ENCODE results near the gene CBY3.
"Not testable (repeated sequence)": the region's sequence is repeated elsewhere in the genome, so short reads cannot be mapped to it uniquely, and the experiment has no call there.

The CBY3 gene

GRCh38 chr5:179678223-179679013 lies 2.4 kb downstream of the CBY3 start:
- peak; percentile 92 for FAIRE-seq
- DNase-seq (ENCODE audit: extremely low spot score, insufficient read length, low read depth): peak; percentile 91

- FAIRE-seq: peak; percentile 69
- peak; percentile 29 for DNase-seq (ENCODE audit: extremely low spot score, insufficient read length, low read depth)
Measured at GRCh38 chr5:179668391-179668790, 12.4 kb downstream of the CBY3 start.

- not testable (repeated sequence) for FAIRE-seq; DNase-seq (ENCODE audit: extremely low spot score, insufficient read length, low read depth)
Measured at GRCh38 chr5:179661647-179662046, 19.2 kb downstream of the CBY3 start.

- DNase-seq (ENCODE audit: extremely low spot score, insufficient read length, low read depth); FAIRE-seq: not testable (repeated sequence)
Measured at GRCh38 chr5:179658179-179658856, 22.5 kb downstream of the CBY3 start.

- peak; percentile 89 for FAIRE-seq
Measured at GRCh38 chr5:179657302-179658178, 23.3 kb downstream of the CBY3 start.

GRCh38 chr5:179653135-179653534 lies 27.7 kb downstream of the CBY3 start:
- not testable (repeated sequence) for DNase-seq (ENCODE audit: extremely low spot score, insufficient read length, low read depth); FAIRE-seq

More at GRCh38 chr5:179657302-179658178, 23.3 kb downstream of the CBY3 start:
- not testable (repeated sequence) for DNase-seq (ENCODE audit: extremely low spot score, insufficient read length, low read depth)

GRCh38 chr5:179650245-179650644 lies 30.6 kb downstream of the CBY3 start:
- not testable (repeated sequence) for DNase-seq (ENCODE audit: extremely low spot score, insufficient read length, low read depth); FAIRE-seq

- DNase-seq (ENCODE audit: extremely low spot score, insufficient read length, low read depth); FAIRE-seq: not testable (repeated sequence)
Measured at GRCh38 chr5:179649166-179649703, 31.6 kb downstream of the CBY3 start.

- FAIRE-seq: no peak
- no peak for DNase-seq (ENCODE audit: extremely low spot score, insufficient read length, low read depth)
Measured at GRCh38 chr5:179648410-179648809, 32.4 kb downstream of the CBY3 start.

- not testable (repeated sequence) for DNase-seq (ENCODE audit: extremely low spot score, insufficient read length, low read depth); FAIRE-seq
Measured at GRCh38 chr5:179644766-179645165, 36.1 kb downstream of the CBY3 start.

- not testable (repeated sequence) for DNase-seq (ENCODE audit: extremely low spot score, insufficient read length, low read depth); FAIRE-seq
Measured at GRCh38 chr5:179643141-179643920, 37.5 kb downstream of the CBY3 start.

- not testable (repeated sequence) for DNase-seq (ENCODE audit: extremely low spot score, insufficient read length, low read depth); FAIRE-seq
Measured at GRCh38 chr5:179642626-179643025, 38.2 kb downstream of the CBY3 start.

- not testable (repeated sequence) for DNase-seq (ENCODE audit: extremely low spot score, insufficient read length, low read depth); FAIRE-seq
Measured at GRCh38 chr5:179641745-179642144, 39.1 kb downstream of the CBY3 start.

- not testable (repeated sequence) for FAIRE-seq
Measured at GRCh38 chr5:179639296-179639695, 41.5 kb downstream of the CBY3 start.

GRCh38 chr5:179634370-179635172 lies 46.3 kb downstream of the CBY3 start:
- peak; percentile 89 for FAIRE-seq

More at GRCh38 chr5:179639296-179639695, 41.5 kb downstream of the CBY3 start:
- DNase-seq (ENCODE audit: extremely low spot score, insufficient read length, low read depth): not testable (repeated sequence)

GRCh38 chr5:179633501-179634369 lies 47.1 kb downstream of the CBY3 start:
- not testable (repeated sequence) for DNase-seq (ENCODE audit: extremely low spot score, insufficient read length, low read depth); FAIRE-seq

More at GRCh38 chr5:179634370-179635172, 46.3 kb downstream of the CBY3 start:
- not testable (repeated sequence) for DNase-seq (ENCODE audit: extremely low spot score, insufficient read length, low read depth)
